ENCODE results near the gene MRPS23. TPM values are rescaled to one million over a fixed set of nuclear protein-coding genes. Genes with fewer than 3 reads are reported as not detected.

Gene MRPS23
- total and polyA plus RNA-seq, 2 donors (not counting 1 experiment from before 2014, with no cell fraction given): 27.9 to 40.0 TPM

DNA sequence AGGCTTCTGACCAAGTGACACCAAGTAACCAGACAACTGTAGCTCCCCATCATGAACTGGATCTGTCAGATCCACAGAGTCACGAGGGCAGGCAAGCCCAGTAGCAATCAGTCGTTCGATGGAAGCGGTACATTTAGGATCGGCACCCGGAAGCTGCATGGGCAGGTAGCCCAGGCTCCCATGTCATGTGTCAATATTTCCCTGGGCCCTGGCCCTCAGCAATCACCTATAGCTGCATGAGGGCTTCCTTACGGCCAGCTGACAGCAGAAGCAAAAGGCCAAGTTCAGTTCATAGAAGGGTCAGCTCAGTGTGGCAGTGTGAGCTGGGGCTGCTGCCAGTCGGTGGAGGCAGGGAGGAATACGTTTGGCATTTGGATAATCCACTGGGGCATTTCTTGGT, 31.8 kb downstream of the MRPS23 start:
- Histone ChIP-seq H3K9ac (ENCODE audit: insufficient read depth, low read length) (no peak overlapping the region), H3K4me3 (replicated peaks in 1 of 4; ENCODE audit: control extremely low read depth in 1 of 4, insufficient read depth in 1 of 4, low read depth in 3 of 4, low read length in 4 of 4) (no peak overlapping the region), H3K27me3 (ENCODE audit: control insufficient read depth, insufficient read depth, low read length) (no peaks in the 10 kb centered on the region), H3K36me3 (ENCODE audit: control insufficient read depth, insufficient read depth, low read length) (no peaks in the 10 kb centered on the region), H3K9me3 (ENCODE audit: control insufficient read depth, insufficient read depth, low read depth, low read length) (no peaks in the 10 kb centered on the region), H4K20me1 (ENCODE audit: control insufficient read depth, extremely low read depth, insufficient read depth, low read length) (no peaks in the 10 kb centered on the region), H3K4me2 (ENCODE audit: extremely low read depth, insufficient read depth, low read length) (no peak overlapping the region), H3K27ac (ENCODE audit: insufficient read depth, low read length) (no peak overlapping the region), H3K79me2 (ENCODE audit: control insufficient read depth, insufficient read depth, low read length) (no peaks in the 10 kb centered on the region), H2AFZ (ENCODE audit: low read length) (no peak overlapping the region), H3K4me1 (ENCODE audit: control insufficient read depth, extremely low read depth, insufficient read depth, low read length) (no peaks in the 10 kb centered on the region)
- TF ChIP-seq EZH2 (IDR thresholded peaks at IDR 0.05; ENCODE audit: low read length, missing control alignments): no peak
- TF ChIP-seq, protein P1, sequence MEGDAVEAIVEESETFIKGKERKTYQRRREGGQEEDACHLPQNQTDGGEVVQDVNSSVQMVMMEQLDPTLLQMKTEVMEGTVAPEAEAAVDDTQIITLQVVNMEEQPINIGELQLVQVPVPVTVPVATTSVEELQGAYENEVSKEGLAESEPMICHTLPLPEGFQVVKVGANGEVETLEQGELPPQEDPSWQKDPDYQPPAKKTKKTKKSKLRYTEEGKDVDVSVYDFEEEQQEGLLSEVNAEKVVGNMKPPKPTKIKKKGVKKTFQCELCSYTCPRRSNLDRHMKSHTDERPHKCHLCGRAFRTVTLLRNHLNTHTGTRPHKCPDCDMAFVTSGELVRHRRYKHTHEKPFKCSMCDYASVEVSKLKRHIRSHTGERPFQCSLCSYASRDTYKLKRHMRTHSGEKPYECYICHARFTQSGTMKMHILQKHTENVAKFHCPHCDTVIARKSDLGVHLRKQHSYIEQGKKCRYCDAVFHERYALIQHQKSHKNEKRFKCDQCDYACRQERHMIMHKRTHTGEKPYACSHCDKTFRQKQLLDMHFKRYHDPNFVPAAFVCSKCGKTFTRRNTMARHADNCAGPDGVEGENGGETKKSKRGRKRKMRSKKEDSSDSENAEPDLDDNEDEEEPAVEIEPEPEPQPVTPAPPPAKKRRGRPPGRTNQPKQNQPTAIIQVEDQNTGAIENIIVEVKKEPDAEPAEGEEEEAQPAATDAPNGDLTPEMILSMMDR (conservative IDR thresholded peaks at IDR 0.05 in 1 of 2, IDR thresholded peaks at IDR 0.05 in 1 of 2; ENCODE audit: low read depth in 1 of 2, low read length in 2 of 2): no peak
- DNase-seq (ENCODE audit: low read depth in 2 of 2): no peak

DNA sequence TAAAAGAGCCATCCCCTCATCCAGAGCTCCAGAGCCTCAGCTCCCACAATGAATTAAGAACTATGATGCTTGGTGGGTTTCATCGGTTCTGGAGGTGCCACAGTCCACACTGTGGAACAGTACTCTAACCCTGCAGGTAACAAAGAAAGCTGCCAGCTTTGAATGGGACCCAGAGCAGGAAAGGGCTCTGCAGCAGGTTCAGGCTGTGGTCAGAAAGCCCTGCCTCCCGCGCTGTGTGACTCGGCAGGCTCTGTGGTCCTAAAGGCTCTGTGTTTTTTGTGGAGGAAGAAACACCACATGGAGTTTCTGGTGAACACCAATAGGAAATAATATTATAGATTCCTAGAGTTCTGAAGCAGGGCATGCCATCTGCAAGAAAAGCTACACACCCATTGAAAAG, 32.5 kb downstream of the MRPS23 start:
- Histone ChIP-seq H3K4me1 (ENCODE audit: control insufficient read depth, extremely low read depth, insufficient read depth, low read length) (no peaks in the 10 kb centered on the region), H3K9me3 (ENCODE audit: control insufficient read depth, insufficient read depth, low read depth, low read length) (no peaks in the 10 kb centered on the region), H3K36me3 (ENCODE audit: control insufficient read depth, insufficient read depth, low read length) (no peaks in the 10 kb centered on the region), H3K79me2 (ENCODE audit: control insufficient read depth, insufficient read depth, low read length) (no peaks in the 10 kb centered on the region), H4K20me1 (ENCODE audit: control insufficient read depth, extremely low read depth, insufficient read depth, low read length) (no peaks in the 10 kb centered on the region), H2AFZ (ENCODE audit: low read length) (no peak overlapping the region), H3K27ac (ENCODE audit: insufficient read depth, low read length) (no peak overlapping the region), H3K4me3 (replicated peaks in 1 of 4; ENCODE audit: control extremely low read depth in 1 of 4, insufficient read depth in 1 of 4, low read depth in 3 of 4, low read length in 4 of 4) (no peak overlapping the region), H3K9ac (ENCODE audit: insufficient read depth, low read length) (no peak overlapping the region), H3K27me3 (ENCODE audit: control insufficient read depth, insufficient read depth, low read length) (no peaks in the 10 kb centered on the region), H3K4me2 (ENCODE audit: extremely low read depth, insufficient read depth, low read length) (no peak overlapping the region)
- DNase-seq (ENCODE audit: low read depth in 2 of 2): no peak
- TF ChIP-seq EZH2 (IDR thresholded peaks at IDR 0.05; ENCODE audit: low read length, missing control alignments): no peak
- TF ChIP-seq, protein P1 (conservative IDR thresholded peaks at IDR 0.05 in 1 of 2, IDR thresholded peaks at IDR 0.05 in 1 of 2; ENCODE audit: low read depth in 1 of 2, low read length in 2 of 2): no peak

DNA sequence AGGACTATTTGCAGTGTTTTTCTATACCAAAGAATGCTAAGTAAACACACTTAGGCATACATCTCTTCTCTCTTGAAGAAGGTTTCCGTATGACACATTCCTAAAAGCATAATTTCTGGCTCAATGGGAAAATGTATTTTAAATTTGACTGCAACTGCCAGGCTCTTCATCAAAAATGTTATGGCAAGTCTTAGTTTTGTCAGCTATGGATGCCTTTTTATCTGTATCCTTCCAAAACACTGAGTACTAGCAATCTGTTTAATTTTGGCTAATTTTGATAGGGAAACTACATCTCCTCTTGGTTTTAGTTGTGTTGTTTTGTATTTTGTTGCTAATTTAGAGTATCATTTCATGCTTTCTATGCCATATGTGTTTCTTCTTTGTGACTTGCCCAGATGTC, 35.4 kb downstream of the MRPS23 start:
- no peak for DNase-seq (ENCODE audit: low read depth in 2 of 2)
- H3K36me3 ChIP-seq (ENCODE audit: control insufficient read depth, insufficient read depth, low read length): no peaks in the 10 kb centered on the region
- no peaks in the 10 kb centered on the region for H4K20me1 ChIP-seq (ENCODE audit: control insufficient read depth, extremely low read depth, insufficient read depth, low read length)
- H3K4me2 ChIP-seq (ENCODE audit: extremely low read depth, insufficient read depth, low read length): no peak overlapping the region
- H3K79me2 ChIP-seq (ENCODE audit: control insufficient read depth, insufficient read depth, low read length): no peaks in the 10 kb centered on the region
- no peak for TF ChIP-seq EZH2 (IDR thresholded peaks at IDR 0.05; ENCODE audit: low read length, missing control alignments)
- TF ChIP-seq, protein P1 (conservative IDR thresholded peaks at IDR 0.05 in 1 of 2, IDR thresholded peaks at IDR 0.05 in 1 of 2; ENCODE audit: low read depth in 1 of 2, low read length in 2 of 2): no peak
- H3K4me1 ChIP-seq (ENCODE audit: control insufficient read depth, extremely low read depth, insufficient read depth, low read length): no peaks in the 10 kb centered on the region
- H2AFZ ChIP-seq (ENCODE audit: low read length): no peak overlapping the region
- H3K27ac ChIP-seq (ENCODE audit: insufficient read depth, low read length): no peak overlapping the region
- peaks cover 7% of the 10 kb centered on the region for H3K27me3 ChIP-seq (ENCODE audit: control insufficient read depth, insufficient read depth, low read length)
- H3K4me3 ChIP-seq (replicated peaks in 1 of 4; ENCODE audit: control extremely low read depth in 1 of 4, insufficient read depth in 1 of 4, low read depth in 3 of 4, low read length in 4 of 4): no peak overlapping the region
- no peaks in the 10 kb centered on the region for H3K9me3 ChIP-seq (ENCODE audit: control insufficient read depth, insufficient read depth, low read depth, low read length)
- H3K9ac ChIP-seq (ENCODE audit: insufficient read depth, low read length): no peak overlapping the region

Data from fibroblast of lung (primary cell).